ELR (cell line): Measurements from ENCODE around the gene PIEZO1.
"Not testable (repeated sequence)": the region's sequence is repeated elsewhere in the genome, so short reads cannot be mapped to it uniquely, and the experiment has no call there.

Experiments used
- DNase-seq: peaks from one replicate; pipeline ENCODE4 v3.0.0-alpha.2; 2015; ENCODE audit warnings: low read depth

Gene PIEZO1

GRCh38 chr16:88785106-88785924 is at the start of gene PIEZO1:
Gene PIEZO1 (minus strand): TSS chr16:88785220. CDS start chr16:88784964, 256 bp downstream.
- peak; percentile 78 for DNase-seq

- DNase-seq = no peak
Measured at GRCh38 chr16:88834670-88835069, 49.6 kb upstream of the PIEZO1 start.

- no peak for DNase-seq
Measured at GRCh38 chr16:88833086-88833485, 48.1 kb upstream of the PIEZO1 start.

- peak; percentile 40 for DNase-seq
Measured at GRCh38 chr16:88831838-88832237, 46.8 kb upstream of the PIEZO1 start.

- DNase-seq = no peak
Measured at GRCh38 chr16:88830783-88831182, 45.8 kb upstream of the PIEZO1 start.

- no peak for DNase-seq
Measured at GRCh38 chr16:88830258-88830657, 45.2 kb upstream of the PIEZO1 start.

GRCh38 chr16:88828711-88829110 is 43.7 kb upstream of the PIEZO1 start:
- no peak for DNase-seq

GRCh38 chr16:88827727-88828126 is 42.7 kb upstream of the PIEZO1 start:
- no peak for DNase-seq

- DNase-seq = no peak
Measured at GRCh38 chr16:88826070-88826840, 41.2 kb upstream of the PIEZO1 start.

GRCh38 chr16:88825146-88825545 is 40.1 kb upstream of the PIEZO1 start:
- DNase-seq = no peak

GRCh38 chr16:88824256-88825077 is 39.4 kb upstream of the PIEZO1 start:
- no peak for DNase-seq

- not testable (repeated sequence) for DNase-seq
Measured at GRCh38 chr16:88823646-88824045, 38.6 kb upstream of the PIEZO1 start.

- no peak for DNase-seq
Measured at GRCh38 chr16:88822281-88823040, 37.4 kb upstream of the PIEZO1 start.

GRCh38 chr16:88821168-88821850 is 36.3 kb upstream of the PIEZO1 start:
- no peak for DNase-seq

GRCh38 chr16:88820385-88821025 is 35.5 kb upstream of the PIEZO1 start:
- no peak for DNase-seq

GRCh38 chr16:88819126-88819525 is 34.1 kb upstream of the PIEZO1 start:
- DNase-seq = no peak

GRCh38 chr16:88818575-88818874 is 33.5 kb upstream of the PIEZO1 start:
- DNase-seq = no peak

GRCh38 chr16:88817785-88818574 is 33.0 kb upstream of the PIEZO1 start:
- DNase-seq = no peak

GRCh38 chr16:88816736-88817535 is 31.9 kb upstream of the PIEZO1 start:
- DNase-seq = no peak
